Colon (tissue), 2 donors: Measurements from ENCODE around the gene RPL15.

Source experiments
- FAIRE-seq: peaks from 2 replicates; lab custom pipeline; 2012; peaks lifted over from hg19 to GRCh38; lab: Jason Lieb, UNC
- donor health status: control.
- donor health status: control.

Gene RPL15

DNA sequence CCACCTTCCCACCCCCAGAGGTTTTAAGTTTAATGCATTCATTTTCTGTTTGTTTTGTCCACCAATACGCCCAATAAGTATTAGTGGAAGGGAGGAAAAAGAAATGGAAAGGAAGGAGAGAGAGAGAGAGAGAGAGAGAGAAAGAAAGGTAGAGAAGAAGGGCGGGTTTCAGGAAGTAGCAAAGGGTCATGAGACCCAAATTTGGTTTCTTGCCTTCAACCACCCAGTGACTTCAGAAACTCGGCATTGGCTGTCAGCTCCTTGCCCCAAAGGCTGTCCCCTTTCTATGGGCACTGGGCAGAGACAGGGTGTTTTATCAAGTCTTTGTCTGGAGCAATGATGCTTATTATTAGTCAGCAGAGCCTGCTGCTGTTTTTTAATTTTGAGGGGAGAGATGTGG is 14.7 kb downstream of the RPL15 start:
- no peak for FAIRE-seq

DNA sequence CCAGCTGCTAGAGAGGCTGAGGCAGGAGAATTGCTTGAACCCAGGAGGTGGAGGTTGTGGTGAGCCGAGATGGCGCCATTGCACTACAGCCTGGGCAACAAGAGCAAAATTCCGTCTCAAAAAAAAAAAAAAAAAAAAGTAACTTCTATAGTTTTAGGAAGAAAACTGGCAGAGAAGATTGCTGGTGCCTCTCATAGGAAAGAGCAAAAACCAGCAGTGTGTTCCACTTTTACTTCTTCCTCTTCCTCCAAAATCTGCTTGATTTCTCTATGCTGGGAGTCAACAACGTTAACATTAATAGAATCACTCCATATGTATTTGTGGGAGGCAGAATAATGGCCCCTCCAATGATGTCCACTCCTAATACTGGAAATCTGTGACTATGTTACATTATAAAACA is 15.6 kb downstream of the RPL15 start:
- no peak for FAIRE-seq

DNA sequence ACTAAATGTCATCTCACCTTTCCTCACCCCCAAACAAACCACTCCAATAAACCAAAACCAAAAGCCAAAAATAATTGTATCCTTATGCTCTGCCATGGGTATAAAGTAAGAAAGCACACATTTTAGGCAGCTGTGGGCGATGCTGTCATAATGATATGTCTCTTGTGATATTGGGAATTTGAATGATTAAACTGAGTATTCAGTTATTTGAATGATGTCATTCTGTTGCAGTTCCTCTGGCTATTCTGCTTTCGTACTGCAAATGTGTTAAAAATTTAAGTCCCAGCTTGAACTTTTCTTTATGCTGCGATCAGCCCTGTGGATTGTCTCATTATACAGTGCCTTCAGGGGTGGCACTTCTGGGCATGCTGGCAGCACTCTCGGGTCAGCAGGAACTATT is 17.3 kb downstream of the RPL15 start:
- no peak for FAIRE-seq

DNA sequence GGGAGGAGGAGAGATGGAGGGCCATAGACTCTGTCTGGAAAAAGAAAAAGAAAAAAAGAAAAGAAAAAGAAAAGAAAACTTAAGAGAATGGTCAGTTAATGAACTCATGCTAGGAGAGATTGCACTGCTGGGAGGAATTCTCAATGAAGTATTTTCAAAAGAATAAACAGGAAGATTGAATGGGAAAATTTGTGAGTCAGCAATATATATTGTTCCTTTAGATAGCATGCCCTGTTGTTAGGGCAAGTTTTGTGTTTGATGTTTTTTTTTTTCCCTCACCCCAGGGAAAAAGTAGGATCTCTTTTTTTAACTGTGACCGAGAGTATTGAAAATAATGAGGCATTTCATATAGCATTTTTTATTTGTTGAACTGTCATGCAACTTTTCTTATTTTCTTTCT is 20.4 kb downstream of the RPL15 start:
- FAIRE-seq: no peak

DNA sequence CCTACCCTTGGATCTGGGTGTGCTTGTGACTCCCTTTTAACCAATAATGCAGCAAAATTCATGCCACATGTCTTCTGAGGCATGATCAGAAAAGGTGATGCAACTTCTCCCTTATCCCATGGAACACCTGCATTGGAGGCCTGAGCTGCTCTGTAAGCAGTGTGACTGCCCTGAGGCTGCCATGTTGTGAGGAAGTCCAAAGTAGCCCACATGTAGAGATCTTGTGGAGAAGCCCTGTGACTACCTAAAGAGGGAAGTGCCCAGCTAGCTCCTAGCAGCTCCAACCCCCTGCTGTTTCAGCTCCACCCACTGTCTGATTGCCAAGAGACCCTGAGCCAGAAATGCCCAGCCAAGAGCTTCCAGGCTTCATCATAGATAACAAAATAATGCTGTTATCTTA is 21.8 kb downstream of the RPL15 start:
- FAIRE-seq: no peak

DNA sequence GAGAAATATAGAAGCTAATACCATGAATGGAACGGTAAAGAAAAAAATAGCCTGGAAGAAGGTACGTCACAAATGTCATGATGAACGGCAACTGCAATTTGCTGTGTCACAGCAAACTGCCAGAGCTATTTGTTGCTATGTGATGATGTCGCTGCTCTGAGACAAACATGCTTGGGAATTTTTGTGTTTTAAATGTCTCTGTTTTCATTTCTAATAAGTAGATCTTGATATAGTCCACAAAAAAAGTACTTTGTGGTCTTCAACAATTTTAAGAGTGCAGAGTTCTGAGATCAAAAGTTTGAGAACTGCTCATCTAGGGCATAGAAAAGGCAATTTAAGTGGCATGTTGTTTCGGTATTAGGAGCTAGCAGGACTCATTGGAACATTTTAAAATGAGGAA is 23.8 kb downstream of the RPL15 start:
- FAIRE-seq: no peak

DNA sequence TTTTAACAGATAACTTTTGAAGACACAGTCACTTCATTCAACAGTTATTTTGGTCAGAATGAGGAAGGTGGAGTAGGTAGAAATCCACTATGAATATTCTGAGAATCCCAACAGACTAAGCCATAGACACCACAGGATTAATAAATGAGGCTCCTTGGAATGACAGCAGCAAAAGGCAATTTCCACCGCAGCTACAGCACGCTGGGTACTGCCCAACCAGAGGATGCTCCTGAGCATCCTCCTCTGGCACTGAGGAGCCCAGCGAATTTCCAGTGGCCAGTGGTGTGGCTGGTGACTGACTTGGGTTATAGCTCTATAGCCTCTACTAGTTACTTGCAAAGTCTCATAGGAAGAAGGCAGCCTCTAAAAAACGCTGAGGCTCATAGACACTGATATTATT is 24.5 kb downstream of the RPL15 start:
- FAIRE-seq: no peak

DNA sequence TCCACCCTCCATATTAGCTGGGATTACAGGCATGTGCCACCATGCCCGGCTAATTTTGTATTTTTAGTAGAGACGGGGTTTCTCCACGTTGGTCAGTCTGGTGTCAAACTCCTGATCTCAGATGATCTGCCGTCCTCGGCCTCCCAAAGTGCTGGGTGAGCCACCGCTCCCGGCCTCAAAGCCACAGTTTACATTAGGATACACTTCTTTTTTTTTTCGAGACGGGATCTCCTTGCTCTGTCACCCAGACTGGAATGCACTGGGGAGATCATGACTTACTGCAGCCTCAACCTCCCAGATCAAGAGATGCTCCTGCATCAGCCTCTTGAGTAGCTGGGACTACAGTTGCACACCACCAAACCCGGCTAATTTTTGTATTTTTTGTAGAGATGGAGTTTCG is 25.6 kb downstream of the RPL15 start:
- FAIRE-seq: no peak

DNA sequence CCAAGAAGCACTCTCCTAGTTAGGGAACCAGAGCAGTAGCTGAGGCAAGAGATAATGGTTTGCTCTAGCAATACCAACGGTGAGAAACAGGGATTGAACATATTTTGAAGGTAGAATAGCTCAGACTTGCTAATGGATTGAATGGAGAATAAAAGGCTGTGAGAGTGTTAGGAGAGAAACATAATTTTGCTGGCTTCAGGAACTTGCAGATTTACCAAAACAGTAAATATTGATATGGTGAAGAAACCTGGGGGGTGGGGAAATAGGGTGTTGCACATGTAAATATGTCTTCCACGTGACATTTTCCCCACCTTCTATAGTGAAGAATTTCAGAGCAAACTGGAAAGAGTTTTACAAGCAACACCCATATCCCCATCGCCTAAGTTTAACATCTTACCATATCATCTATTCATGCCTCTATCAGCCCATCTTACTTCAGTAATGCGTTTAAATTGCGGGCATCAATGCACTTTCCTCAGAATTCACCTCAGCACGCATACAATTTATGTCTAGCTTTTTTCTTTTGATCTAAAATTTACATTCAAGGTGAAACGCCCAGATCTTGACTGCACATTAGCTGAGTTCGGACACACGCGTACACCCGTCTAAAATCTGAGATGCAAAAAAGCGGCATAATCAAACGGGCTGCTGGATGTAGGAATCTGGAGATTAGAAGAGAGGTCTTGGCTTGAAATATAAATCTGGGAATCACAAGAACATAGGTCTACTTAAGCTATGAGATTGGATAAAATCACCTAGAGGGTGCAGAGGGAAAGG is 27.3 kb downstream of the RPL15 start:
- FAIRE-seq: no peak

DNA sequence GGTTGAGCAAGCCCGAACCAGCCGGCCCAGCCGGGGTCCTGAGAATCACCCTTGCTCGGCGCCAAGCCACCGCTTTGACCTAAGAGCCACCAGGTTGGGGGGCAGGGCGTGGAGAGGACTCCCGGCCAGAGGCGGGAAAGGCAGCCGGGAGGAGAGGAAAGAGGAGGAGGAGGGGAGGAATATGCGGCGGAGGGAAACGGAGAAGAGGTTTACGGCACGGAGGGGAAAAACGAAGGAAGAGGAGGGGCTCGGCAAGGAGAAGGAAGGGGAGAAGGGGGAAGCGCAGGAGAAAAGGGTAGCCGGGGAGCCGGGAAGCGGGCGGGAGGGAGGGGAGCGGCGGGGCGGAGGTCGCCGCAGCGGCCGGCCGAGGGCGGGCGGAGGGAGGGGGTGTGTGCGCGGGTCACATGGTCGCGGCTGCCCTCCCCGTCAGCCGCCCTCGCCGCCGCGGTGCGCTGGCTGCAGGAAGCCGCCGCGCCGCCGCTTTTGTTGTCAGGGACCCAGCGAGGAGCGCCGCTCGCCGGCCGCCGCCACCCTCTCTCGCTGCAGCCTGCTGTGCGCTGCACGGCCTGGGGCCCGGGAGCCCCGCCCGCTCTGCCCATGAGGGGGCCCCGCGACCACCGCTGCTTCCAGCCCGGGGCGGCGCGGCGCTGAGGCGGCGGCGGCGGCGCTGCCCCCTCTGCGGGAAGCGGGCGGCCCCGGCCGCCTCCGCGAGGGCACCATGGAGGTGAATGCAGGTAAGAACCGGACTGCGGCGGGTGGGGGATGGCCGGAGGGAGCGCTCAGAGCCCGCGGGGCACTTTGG is 28.1 kb downstream of the RPL15 start, which contains the start of gene NR1D2:
Gene NR1D2, plus strand, starts transcription at position 426 of the 802 bp plus-strand sequence. Its CDS starts 293 bp downstream, at position 719.
- no peak for FAIRE-seq

DNA sequence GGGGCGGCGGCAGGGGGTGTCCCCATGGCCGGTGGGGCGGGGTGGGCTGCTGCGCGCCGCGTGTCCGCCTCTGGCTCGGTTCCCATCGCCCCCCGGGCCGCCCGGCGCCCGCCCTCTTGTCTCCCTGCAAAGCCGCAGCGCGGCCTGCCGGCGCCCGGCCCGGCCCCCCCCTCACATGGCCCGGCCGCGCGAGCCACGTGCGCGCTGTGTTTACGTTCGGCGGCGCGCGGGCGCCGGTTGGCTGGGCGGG is 28.7 kb downstream of the RPL15 start:
- no peak for FAIRE-seq

DNA sequence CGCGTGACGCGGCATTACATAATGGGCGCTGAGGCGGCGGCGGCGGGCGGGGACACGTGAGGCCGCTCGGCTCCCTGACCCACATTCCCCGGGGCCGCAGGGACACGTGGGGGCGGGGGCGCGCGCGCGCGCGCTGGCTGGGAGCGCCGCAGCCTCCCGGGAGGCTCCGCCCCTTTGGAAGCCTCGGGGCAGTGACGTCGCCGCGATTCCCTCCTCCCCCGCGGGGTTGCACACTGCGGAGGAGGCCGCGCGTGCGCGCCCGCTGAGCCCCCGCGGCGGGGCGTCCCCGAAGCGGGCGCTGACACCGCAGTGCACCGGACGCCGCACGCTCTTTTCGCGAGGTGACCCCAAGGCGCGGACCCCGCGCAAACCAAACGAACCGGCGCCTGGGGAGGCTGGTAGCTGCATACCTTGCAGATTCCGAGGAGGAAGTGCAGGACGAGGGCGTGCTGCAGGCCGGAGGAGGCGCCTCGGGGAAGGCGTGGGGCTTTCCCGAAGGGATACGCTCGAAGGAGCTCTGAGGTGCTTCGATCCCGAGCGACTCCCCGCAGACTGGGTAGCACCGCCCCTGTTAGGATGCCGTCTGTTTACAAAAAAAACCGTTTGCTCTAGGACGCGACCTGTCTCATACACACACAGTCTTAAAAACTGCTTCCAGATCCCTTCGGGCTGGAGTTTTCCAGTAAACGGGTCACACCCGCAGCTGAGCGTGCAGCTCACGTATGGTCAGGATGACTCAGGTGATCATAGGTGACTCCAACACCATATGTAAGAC is 29.2 kb downstream of the RPL15 start:
- no peak for FAIRE-seq

DNA sequence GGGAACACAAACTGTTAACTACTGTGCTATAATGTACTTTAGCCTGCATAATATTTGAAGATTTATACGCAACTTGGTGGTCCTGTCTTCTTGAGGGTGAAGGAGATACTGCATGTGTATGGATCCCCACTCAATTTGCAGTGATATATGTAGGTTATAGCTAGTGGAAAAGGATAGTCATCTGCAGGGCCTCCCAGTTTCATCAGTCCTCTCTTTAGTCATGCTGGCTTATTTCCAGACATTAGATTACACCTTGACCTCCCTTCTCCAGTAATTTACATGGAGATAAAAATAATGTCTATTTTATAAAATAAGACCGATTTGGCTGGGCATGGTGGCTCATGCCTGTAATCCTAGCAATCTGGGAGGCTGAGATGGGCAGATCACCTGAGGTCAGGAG is 31.8 kb downstream of the RPL15 start:
- FAIRE-seq: no peak

DNA sequence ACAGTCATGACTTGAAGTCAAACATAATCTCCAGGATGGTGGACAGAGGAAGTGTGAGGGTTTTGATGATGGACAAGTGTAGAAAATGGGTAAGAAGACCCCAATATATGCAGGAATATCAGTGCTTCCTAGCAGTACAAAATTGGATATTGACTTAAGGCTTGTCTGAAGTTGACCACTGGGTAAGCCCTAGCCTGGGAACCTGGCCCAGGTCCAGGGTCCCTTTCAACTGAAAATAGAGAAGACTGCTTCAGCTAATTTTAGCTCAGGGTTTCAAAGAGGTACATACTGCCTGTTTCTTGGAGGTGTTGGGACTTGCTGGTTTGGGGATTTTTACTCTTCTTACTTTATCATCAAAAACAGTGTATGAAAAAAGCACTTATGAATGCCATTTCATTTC is 32.9 kb downstream of the RPL15 start:
- FAIRE-seq: no peak

DNA sequence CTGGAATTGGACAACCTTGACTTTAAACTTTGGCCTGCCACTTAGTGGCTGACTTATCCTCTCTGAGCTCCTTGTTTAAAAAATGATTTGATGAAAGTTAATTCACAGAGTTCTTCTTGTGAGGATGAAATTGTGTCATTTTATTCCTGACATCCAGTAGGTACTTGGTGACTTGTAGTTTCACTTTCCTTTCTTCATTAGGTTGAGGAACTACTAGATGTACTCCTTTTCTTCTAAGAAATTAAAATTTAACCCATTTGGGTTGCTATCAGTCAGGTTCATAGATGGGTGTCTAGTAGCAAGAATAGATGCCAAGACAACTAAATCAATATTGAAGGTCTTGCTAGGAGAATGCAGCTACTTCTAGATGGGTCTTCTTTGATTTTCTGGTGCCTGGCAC is 33.4 kb downstream of the RPL15 start:
- FAIRE-seq: no peak

DNA sequence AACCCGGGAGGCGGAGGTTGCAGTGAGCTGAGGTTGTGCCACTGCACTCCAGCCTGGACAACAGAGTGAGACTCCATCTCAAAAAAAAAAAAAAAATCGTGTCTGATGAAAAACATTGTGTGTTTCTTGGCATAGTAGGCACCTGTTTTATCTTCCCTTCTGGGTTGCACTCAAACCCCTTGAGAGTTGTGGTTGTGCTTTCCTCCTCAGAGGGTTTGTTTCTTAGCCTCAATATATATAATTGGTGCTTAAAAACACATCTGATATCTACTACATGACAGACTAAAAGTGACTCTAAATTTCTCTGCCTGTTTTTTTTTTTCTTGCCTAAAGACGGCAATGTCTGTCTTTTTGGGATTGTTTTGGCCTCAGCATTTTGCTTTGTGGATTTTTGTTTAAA is 35.7 kb downstream of the RPL15 start:
- FAIRE-seq: no peak

DNA sequence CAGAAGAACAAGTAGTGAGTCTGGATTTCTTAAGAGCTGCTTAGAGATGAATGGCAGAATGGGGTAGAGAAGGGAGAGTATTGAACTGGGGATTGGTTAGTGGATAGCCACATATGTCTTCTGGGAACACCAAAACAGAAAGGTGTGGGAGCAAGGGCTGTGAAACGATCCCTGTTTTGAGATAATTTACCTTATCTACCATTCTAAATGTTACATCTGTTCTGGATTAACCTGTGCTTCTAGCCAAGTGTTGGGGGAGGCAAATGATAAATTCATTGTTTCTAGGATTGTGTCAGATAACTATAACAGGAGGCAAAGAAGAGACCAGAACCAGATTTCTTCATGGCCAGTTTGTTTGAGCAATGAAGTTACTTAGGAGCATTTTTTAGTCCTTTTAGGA is 36.6 kb downstream of the RPL15 start:
- no peak for FAIRE-seq

DNA sequence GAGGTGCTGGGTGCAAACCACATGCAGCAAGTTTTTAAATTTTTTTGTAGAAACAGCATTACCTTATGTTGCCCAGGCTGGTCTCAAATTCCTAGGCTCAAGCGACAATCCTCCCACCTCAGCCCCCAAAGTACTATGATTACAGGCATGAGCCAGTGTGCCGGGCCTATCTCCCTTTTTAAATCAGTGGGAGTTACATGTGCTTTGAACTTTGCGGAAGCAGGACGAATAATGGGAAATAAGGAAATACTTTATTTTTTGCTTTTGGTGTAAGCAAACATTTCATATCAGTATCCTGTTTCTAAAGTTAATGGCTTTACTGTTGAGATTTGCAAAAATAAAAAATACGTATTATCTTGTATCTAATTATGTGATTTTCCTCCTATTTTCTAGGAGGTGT is 37.2 kb downstream of the RPL15 start:
- FAIRE-seq: no peak

DNA sequence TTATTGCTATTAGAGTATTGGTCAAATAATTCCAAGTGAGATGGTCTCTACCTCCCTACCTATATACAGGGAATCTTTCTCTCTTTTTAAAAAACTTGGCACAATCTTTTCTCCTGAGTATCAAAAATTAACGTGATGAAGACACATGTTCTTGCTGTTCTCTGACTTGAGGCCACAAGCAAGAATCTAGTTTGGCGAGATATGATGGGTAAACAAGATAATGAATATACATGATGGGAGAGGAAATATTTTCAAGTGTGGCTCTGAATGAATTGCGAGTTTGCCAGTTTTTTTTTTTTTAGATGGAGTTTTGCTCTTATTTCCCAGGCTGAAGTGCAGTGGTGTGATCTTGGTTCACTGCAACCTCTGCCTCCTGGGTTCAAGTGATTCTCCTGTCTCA is 39.8 kb downstream of the RPL15 start:
- no peak for FAIRE-seq

DNA sequence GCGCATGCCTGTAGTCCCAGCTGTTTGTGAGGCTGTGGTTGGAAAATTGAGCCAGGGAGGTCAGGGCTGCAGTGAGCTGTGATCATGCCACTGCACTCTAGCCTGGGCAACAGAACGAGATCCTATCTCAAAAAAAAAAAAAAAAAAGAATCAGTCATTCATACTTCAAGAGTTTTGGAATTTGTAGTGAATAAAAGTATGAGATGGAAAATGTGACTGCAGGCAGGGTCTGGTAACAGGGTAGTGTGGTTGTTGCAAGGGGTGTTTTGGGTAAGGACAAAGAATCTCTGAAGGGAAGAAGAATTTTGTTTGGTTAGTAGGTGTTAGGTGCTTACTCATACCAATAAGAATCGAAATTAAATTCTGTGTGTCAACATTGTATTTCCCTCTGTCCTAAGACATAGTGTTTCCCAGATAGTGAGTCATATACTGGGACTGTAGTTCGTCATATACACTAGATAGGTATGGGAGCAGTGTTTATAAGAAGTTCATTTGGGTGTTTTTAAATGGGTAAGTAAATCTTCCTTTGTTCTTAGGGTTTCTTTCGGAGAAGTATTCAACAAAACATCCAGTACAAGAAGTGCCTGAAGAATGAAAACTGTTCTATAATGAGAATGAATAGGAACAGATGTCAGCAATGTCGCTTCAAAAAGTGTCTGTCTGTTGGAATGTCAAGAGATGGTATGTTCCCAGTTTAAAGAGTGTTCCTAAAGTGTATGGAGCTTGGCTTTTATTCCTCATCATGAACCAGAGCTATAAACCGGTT is 42.4 kb downstream of the RPL15 start:
- FAIRE-seq: no peak

DNA sequence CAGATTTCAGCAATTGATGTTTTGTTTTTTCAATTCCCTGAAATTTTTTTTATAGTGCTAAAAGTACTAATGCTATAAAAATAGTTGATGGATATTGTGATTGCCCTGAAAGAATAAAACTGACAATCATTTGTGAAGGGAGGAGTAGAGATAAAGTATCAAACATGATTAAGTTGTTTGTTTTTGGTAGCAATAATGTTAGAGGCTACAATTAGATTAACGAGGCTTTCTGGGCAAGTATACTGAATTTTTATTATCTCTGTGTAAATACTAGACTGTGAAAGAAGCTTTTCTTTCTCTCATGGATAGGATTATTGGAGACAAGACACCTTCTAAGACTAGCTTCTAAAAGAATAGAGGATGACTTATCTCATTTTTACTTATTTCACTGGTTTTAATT is 43.7 kb downstream of the RPL15 start:
- FAIRE-seq: no peak

DNA sequence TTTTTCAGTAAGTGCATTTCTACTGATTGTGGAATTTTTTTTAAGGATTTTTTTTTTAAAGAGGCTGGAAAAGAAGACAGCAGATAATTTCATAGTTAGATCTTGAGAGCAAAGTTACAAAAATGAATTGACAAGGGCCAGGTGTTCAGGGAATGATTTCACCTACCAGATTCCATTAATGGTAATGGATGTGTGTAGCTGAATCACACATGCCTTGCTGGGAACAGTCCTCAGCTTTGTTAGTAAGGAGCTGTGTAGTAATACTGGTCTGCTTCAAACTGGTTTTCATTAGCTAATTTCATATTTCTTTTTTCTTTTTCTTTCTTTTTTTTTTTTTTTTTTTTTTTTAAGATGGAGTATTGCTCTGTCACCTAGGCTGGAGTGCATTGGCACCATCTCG is 44.1 kb downstream of the RPL15 start:
- FAIRE-seq: no peak

DNA sequence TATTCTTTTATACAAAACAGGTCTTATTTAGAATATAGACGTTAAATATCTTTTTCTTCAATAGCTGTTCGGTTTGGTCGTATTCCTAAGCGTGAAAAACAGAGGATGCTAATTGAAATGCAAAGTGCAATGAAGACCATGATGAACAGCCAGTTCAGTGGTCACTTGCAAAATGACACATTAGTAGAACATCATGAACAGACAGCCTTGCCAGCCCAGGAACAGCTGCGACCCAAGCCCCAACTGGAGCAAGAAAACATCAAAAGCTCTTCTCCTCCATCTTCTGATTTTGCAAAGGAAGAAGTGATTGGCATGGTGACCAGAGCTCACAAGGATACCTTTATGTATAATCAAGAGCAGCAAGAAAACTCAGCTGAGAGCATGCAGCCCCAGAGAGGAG is 45.0 kb downstream of the RPL15 start:
- FAIRE-seq: no peak
